ENCODE measurements around the gene EXOC3. TPM values are rescaled to one million over a fixed set of nuclear protein-coding genes. Genes with fewer than 3 reads are reported as not detected.

The EXOC3 gene
- polyA plus RNA-seq, 1 donor from 2014 or later = 27.7 TPM

DNA sequence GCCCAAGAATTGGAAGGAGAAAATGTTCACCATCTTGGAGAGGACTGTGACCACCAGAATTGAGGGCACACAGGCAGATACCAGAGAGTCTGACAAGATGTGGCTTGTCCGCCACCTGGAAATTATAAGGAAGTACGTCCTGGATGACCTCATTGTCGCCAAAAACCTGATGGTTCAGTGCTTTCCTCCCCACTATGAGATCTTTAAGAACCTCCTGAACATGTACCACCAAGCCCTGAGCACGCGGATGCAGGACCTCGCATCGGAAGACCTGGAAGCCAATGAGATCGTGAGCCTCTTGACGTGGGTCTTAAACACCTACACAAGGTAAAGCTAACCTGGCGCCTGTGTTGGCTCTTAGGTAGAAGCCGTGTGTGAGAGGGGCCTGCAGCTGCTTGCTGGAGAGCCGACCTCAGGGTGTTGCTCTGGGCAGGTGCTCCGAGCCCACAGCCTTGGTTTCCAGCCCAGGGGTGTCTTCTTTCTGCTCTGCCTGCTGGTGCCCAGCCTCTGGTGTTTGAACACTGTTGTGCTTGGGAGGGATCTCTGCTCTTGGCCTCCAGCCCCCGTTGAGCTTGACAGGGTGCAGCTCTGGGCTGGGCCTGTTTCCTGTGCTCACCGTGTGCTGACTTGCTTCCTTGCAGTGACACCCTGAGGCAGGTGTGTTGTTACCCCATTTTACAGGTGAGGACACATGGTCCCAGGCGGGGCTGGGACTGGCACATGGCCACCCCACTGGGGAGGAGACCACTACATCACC is 10.9 kb downstream of the EXOC3 start:
- H4K20me1 ChIP-seq (ENCODE audit: insufficient read depth) = no peaks in the 10 kb centered on the region
- H3K36me3 ChIP-seq (ENCODE audit: insufficient read depth, low read length) = peaks cover 27% of the 10 kb centered on the region
- no peak overlapping the region for H3K4me2 ChIP-seq (ENCODE audit: low read length)
- H3K9me3 ChIP-seq (ENCODE audit: low read length) = peaks cover 8% of the 10 kb centered on the region
- no peak overlapping the region for H2AFZ ChIP-seq (ENCODE audit: low read depth, low read length)
- no peak overlapping the region for H3K27ac ChIP-seq (ENCODE audit: low read length)
- H3K9ac ChIP-seq (ENCODE audit: low read length) = no peak overlapping the region
- H3K79me2 ChIP-seq (replicated peaks; ENCODE audit: insufficient read depth, low read length) = peaks cover 5% of the 10 kb centered on the region
- no peak overlapping the region for H3K4me3 ChIP-seq (ENCODE audit: low read length)
- TF ChIP-seq, protein P1, sequence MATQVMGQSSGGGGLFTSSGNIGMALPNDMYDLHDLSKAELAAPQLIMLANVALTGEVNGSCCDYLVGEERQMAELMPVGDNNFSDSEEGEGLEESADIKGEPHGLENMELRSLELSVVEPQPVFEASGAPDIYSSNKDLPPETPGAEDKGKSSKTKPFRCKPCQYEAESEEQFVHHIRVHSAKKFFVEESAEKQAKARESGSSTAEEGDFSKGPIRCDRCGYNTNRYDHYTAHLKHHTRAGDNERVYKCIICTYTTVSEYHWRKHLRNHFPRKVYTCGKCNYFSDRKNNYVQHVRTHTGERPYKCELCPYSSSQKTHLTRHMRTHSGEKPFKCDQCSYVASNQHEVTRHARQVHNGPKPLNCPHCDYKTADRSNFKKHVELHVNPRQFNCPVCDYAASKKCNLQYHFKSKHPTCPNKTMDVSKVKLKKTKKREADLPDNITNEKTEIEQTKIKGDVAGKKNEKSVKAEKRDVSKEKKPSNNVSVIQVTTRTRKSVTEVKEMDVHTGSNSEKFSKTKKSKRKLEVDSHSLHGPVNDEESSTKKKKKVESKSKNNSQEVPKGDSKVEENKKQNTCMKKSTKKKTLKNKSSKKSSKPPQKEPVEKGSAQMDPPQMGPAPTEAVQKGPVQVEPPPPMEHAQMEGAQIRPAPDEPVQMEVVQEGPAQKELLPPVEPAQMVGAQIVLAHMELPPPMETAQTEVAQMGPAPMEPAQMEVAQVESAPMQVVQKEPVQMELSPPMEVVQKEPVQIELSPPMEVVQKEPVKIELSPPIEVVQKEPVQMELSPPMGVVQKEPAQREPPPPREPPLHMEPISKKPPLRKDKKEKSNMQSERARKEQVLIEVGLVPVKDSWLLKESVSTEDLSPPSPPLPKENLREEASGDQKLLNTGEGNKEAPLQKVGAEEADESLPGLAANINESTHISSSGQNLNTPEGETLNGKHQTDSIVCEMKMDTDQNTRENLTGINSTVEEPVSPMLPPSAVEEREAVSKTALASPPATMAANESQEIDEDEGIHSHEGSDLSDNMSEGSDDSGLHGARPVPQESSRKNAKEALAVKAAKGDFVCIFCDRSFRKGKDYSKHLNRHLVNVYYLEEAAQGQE (IDR thresholded peaks at IDR 0.05; ENCODE audit: borderline replicate concordance) = no peak
- TF ChIP-seq TAF1 (IDR thresholded peaks at IDR 0.05; ENCODE audit: low read depth) = no peak
- no peak for TF ChIP-seq CTCF (IDR thresholded peaks at IDR 0.05; ENCODE audit: poor library complexity, severe bottlenecking)
- no peak for TF ChIP-seq RAD21 (conservative IDR thresholded peaks at IDR 0.05)
- TF ChIP-seq MXI1 (conservative IDR thresholded peaks at IDR 0.05; ENCODE audit: poor library complexity, severe bottlenecking) = no peak
- no peak for TF ChIP-seq EP300 (conservative IDR thresholded peaks at IDR 0.05; ENCODE audit: poor library complexity, severe bottlenecking)
- no peak for TF ChIP-seq POLR2AphosphoS5 (IDR thresholded peaks at IDR 0.05)
- no peak for TF ChIP-seq EZH2 (IDR thresholded peaks at IDR 0.05; ENCODE audit: borderline replicate concordance, insufficient read depth, low read length, poor library complexity, severe bottlenecking)
- TF ChIP-seq SMC3 (conservative IDR thresholded peaks at IDR 0.05; ENCODE audit: poor library complexity) = no peak
- no peaks in the 10 kb centered on the region for H3K27me3 ChIP-seq (ENCODE audit: insufficient read depth, low read depth, low read length)
- H3K9me2 ChIP-seq (ENCODE audit: insufficient read depth, low read length) = no peaks in the 10 kb centered on the region
- H3F3A ChIP-seq (ENCODE audit: insufficient read depth, low read length, poor library complexity, severe bottlenecking) = no peaks in the 10 kb centered on the region

GRCh38 chr5:454936-455335 is 12.0 kb downstream of the EXOC3 start:
- Histone ChIP-seq H3K4me3 (ENCODE audit: low read length) (no peak overlapping the region), H3K9me2 (ENCODE audit: insufficient read depth, low read length) (no peaks in the 10 kb centered on the region), H4K20me1 (ENCODE audit: insufficient read depth) (no peaks in the 10 kb centered on the region), H3K36me3 (ENCODE audit: insufficient read depth, low read length) (peaks cover 24% of the 10 kb centered on the region), H3K9ac (ENCODE audit: low read length) (no peak overlapping the region), H3F3A (ENCODE audit: insufficient read depth, low read length, poor library complexity, severe bottlenecking) (no peaks in the 10 kb centered on the region), H2AFZ (ENCODE audit: low read depth, low read length) (no peak overlapping the region), H3K79me2 (replicated peaks; ENCODE audit: insufficient read depth, low read length) (peaks cover 5% of the 10 kb centered on the region), H3K4me2 (ENCODE audit: low read length) (no peak overlapping the region), H3K27me3 (ENCODE audit: insufficient read depth, low read depth, low read length) (no peaks in the 10 kb centered on the region), H3K9me3 (ENCODE audit: low read length) (peaks cover 8% of the 10 kb centered on the region), H3K27ac (ENCODE audit: low read length) (no peak overlapping the region)
- TF ChIP-seq POLR2AphosphoS5 (IDR thresholded peaks at IDR 0.05) = no peak
- TF ChIP-seq RAD21 (conservative IDR thresholded peaks at IDR 0.05) = no peak
- no peak for TF ChIP-seq TAF1 (IDR thresholded peaks at IDR 0.05; ENCODE audit: low read depth)
- no peak for TF ChIP-seq CTCF (IDR thresholded peaks at IDR 0.05; ENCODE audit: poor library complexity, severe bottlenecking)
- no peak for TF ChIP-seq MXI1 (conservative IDR thresholded peaks at IDR 0.05; ENCODE audit: poor library complexity, severe bottlenecking)
- no peak for TF ChIP-seq EP300 (conservative IDR thresholded peaks at IDR 0.05; ENCODE audit: poor library complexity, severe bottlenecking)
- TF ChIP-seq EZH2 (IDR thresholded peaks at IDR 0.05; ENCODE audit: borderline replicate concordance, insufficient read depth, low read length, poor library complexity, severe bottlenecking) = no peak
- no peak for TF ChIP-seq SMC3 (conservative IDR thresholded peaks at IDR 0.05; ENCODE audit: poor library complexity)

All from neural cell (in vitro differentiated cells).